NCI-H1930 (cell line): ENCODE results near the gene RBPJ.

Source experiments
- DNase-seq, 2 experiments: peaks; one replicate each; lab custom pipeline; 2025; lab: John Stamatoyannopoulos, UW

Gene RBPJ

DNA sequence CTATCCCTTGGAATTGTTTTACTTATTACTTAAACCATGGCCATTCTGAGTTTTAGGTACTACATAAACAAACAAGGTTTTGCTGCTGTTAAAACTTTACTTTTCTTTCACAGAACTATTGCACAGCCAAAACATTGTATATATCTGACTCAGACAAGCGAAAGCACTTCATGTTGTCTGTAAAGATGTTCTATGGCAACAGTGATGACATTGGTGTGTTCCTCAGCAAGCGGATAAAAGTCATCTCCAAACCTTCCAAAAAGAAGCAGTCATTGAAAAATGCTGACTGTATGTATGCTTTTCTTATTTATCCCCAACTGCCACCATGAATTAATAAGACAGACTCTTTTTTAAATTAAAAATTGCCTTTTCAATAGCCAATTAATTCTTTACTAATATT is 99.6 kb downstream of the RBPJ start:
- DNase-seq = no peak

DNA sequence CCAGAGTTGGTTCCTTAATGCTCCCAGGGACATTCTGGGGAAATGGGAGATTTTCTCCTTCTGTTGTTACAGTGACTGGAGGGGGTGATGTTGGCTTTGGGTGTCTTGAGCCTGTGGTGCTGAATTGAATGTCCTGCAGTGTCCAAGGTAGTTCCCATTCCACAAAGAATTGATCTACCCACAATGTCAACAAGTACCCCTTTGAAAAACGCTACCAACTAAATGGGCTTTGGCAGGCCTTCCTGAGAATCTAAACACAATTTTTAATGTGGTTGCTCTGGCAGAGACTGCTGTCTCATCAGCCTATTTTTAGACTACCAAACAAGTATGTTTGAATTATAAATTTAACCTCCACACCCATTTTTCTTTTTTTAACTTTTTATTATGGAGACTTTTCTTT is 100.1 kb downstream of the RBPJ start:
- no peak for DNase-seq

DNA sequence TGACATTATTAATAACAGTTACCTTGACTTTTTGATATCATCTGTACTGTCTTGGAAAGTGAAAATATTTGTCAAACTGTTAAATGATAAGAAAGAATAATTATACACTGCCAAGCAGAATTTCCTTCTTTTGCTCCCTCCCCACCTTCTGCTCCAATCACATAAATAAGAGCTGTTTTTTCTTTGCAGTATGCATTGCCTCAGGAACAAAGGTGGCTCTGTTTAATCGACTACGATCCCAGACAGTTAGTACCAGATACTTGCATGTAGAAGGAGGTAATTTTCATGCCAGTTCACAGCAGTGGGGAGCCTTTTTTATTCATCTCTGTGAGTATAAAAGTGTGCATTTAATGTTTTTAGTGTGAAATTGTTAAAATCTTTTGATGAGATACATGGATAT is 103.3 kb downstream of the RBPJ start:
- DNase-seq = no peak

DNA sequence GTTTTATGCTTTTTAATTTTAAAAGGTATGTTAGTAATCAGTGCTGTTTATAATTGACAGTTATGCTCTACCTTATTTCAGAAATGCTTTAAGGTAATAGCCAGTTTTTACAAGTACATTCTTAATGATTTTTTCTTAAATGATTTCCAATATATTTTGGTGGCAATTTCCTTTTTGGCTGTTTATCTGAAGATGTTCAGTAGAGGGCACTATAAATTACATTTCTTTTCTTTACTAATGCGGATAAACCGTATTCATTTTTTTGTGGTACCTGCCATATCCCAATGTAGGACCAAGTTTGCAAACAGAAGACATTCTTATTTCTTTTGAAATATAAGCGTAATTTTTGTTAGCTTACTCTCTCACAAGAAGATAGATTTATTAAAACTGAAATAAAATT is 104.0 kb downstream of the RBPJ start:
- DNase-seq = no peak

DNA sequence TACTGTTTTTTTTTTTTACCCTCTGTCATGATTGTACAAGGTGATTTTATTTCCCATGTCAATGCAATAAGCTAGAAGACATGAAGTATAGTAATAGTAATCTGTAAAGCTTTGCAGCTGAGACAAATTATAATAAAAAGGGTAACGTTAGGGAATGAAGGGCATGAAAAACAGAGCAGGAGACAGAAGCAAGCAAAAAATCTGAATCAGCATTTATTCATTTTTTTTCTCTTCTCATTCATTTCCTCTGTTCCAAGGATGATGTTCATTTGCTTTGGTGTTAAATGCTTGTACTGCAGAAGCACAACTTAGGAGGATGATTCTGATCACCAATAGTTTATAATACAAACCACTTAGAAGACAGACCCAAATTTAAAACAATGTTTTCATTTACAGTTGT is 105.1 kb downstream of the RBPJ start:
- no peak for DNase-seq

DNA sequence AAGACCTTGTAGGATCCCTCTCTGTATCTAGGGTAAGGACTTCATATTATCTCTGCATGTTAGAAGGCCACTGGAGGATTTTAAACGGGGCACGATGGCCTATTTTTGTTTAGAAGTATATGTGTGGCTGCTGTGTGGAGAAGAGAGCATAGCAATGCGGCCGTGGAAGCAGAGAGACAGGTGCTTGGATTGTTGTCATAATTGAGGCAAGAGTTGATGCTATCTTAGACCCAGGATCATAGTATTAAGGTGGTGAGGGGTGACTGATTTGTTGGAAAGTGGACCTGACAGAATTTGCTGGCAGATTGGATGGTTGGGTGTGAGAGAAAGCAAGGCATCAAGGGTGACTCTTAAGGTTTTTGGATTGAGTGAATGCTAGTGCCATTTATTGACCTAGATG is 106.1 kb downstream of the RBPJ start:
- DNase-seq = no peak

DNA sequence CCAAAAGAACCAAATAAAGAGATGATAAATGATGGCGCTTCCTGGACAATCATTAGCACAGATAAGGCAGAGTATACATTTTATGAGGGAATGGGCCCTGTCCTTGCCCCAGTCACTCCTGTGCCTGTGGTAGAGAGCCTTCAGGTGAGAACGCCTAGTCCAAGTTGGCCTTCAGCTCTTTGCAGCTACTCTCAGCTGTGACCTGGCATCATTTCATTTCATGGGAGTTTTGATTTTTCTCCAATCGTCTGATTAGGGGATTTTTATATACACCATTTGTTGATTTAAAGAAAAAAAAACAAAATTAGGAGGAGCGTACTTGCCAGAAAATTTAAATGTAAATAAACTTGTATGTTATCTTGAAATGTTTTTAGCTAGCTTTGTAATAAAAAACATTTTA is 109.1 kb downstream of the RBPJ start:
- no peak for DNase-seq

DNA sequence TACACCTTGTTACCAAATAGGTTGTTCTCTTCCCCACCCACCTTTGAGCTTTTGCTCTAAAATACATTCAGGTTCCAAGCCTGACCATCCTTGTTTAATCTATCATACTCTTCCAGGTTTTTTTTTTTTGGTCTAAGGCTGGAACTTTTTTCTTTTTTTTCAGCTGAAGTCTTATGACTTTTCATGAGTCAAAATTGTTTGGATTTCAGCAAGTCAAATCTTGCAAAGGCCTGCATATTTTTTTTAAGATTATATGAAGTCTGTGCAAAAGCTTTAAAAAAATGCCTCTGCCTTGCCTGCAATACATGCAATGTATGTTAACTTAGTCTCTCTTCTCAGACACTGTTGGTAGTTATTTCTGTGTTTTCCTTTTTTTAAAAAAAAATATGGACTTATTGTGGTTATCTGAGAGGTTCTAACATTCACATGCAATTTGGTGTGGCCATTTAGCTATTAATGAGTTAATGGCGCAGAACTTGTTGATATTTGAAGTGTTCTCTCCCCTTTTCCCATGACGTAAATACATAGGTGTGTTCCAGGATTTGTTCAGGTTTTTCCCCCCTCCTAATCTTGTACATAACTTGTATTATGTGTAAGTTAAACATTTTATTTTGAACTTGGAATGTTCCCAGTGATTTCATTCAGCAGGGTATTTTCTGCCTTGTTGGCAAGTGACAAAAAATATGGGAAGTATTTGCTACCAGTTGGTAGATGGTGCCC is 110.8 kb downstream of the RBPJ start:
- DNase-seq = no peak

DNA sequence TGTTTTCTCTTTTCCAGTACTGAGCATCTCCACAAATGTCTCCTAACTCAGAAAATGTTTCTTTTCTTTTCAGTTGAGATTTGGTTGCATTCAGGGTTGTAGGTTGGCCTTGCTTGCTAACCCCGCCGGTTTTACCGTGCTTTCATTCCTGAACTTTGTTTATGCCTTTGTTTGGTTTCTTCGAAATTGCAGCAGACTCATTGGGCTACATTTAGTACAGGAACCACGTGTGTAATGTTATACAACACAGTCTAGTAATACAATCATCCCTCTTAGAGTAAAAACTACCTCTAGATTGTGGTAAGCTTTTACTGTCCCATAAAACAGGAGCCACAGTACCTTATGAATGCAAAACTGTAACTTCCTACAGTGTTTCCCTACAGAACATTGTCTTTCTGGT is 111.6 kb downstream of the RBPJ start:
- DNase-seq = no peak

DNA sequence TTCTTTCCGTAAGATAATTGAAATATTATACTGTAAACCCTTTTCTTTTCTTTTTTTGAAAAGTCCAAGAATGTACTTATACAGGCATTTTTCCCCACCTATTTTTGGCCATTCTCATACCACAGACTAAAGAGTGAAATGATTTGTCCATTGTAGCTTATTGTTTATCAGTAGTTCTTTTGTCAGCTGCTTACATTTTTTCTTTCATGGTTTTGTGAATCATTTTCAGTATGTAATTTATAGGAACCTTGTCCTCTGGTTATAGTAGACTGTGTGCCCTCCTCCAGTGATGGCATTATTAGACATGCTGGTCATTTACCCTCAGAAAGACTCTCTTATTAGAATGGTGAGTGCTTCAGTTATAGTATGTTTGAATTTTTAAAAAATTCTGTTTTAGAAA is 112.7 kb downstream of the RBPJ start:
- no peak for DNase-seq

DNA sequence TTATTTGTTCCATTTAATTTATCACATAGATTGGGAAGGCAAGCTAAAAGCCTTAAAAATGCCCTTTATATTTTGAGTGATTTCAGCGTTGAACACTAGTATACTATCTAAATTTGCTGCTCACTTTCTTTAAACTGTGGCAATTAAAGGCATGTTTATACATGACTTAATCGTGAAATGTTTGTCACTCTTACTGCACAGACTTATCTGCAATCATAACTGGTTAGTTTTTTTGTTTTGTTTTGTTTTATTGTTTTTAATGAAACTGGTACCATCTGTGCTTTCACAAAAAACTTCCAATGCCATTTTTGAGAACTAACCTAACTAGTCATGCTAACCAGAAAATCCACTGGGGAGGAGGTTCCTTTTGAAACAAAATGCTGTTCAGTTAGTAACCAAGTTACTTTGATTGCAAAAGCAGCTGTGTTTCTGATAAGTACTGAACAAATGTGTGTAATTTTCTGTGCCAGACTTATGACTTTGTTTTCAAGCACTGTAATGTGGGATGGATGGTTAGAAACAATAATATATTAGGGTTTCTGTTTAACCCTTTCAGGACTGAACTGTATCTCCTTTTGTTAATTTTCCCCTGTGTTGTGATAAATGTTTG is 113.3 kb downstream of the RBPJ start:
- no peak for DNase-seq

DNA sequence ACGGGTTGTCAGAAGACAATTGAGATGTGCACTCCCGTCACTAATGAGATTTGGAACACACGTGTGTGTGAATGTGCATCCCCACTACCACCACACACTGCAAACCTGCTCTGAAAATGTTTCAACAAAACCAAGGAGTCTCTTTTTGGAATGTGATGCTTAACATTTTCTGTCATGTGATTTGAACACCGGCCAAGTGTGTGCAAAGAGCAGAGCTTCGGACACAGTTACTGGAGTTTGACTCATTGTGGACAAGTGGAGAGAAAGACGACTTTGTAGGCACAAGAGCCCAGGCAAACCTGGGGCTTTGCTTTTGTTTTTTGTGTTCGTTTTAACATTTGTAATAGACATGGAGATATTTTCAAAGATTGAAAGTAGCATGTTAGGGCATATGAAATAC is 120.3 kb downstream of the RBPJ start:
- no peak for DNase-seq

DNA sequence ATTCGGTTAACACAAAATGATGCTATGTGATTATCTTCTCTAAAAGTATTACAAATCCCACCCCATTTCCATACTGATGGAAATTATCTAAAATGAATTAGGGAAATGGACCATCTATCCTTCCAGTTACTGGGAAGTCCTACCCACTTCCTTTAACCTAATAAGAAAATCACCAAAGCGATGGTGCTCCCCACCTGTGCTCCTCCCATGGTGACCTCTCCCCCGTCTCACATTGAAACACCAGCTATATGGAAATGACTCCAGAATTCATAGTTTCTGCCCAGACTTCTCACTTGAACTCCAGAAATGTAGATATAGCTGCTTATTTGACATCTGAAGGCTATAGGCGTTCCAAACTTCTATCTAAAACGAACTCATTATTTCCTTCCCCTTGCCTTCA is 121.0 kb downstream of the RBPJ start:
- DNase-seq = no peak

DNA sequence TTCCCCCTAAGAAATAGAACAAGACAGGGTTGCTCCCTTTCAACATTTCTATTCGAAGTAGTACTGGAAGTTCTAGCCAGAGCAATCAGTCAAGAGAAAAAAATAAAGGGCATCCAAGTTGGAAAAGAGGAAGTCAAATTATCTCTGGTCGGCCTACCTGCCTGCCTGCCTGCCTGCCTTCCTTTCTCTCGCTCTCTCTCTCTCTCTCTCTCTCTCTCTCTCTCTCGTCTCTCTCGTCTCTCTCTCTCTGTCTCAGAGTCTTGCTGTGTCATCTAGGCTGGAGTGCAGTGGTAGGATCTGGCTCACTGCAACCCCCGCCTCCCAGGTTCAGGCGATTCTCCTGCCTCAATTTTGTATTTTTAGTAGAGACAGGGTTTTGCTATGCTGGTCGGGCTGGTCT is 126.6 kb downstream of the RBPJ start:
- no peak for DNase-seq

DNA sequence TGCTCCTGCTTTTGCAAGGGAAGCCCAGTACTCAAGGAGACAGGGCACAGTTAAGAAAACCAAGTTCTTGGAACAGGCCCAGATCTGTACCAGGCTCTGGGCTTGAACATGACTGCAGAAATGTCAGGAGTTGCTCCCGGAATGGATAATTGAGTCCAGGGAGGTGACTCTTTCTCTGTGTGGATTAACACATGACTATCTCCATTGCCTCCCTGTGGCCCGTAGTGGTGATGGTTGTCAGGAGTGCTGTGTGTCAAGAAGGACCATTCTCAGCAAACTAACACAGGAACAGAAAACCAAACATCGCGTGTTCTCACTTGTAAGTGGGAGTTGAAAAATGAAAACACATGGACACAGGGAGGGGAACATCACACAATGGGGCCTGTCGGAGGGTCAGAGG is 129.6 kb downstream of the RBPJ start:
- no peak for DNase-seq

DNA sequence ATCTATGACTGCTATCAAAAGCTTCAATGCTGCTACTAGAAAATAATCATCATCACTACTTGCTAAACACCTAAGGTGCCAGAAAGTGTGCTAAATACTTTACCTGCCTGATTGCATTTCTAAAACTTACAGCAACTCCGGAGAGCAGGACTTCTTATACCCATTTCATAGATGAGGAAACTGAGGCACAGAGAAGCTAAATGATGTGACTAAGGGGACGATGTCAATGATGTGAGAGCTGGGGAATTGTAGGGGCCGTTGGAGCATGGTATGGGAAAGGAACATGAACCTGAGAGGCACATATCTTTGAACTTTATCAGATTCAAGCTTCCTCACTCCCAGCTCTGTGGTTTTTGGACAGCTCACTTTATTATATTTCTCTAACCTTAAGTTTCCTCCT is 130.8 kb downstream of the RBPJ start:
- no peak for DNase-seq

DNA sequence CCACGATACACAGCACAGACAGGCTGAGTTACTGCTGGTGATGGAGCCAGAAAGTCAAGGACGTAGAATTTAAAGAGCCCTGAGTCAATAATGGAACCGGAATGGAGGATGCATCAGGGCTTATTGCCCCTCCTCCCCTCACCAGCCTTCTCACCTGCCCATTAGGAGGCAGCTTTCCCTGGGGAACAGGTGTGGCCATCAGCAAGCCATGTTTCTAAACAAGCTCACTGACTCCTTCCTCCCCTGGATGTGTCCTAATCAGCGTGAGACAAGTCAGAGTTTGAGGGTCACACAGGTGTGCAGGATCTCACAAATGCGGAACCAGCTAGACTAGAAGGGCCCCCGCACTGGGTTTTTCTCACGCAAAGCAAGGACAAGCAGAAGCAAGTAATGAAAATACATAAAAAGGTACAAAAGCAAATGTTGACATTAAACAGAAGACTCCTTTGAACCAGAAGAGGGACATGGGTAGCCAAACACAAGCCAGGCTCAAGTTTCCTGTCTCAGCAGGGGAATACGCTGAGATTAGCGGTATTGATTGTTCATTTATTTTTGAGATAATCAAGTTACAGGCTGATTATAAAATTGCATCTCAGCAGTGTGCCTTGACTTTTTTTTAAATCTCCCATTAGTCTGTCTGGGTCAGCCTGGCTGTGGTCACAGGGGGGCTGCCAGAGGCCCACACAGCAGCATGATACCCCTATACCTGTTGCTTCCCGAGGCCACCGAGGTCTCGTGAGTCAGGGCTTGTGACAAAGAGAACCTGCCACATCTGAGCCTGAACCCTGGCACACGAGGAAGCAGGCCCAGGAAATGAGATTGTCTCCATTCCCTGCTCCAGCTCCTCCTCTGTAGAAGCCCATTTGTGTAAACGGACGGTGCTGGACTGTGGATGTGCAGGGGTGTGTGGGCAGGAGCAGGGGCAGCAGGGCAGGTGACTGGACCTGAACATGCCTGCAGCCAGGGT is 132.0 kb downstream of the RBPJ start:
- DNase-seq = peak; percentile 47 to 56

DNA sequence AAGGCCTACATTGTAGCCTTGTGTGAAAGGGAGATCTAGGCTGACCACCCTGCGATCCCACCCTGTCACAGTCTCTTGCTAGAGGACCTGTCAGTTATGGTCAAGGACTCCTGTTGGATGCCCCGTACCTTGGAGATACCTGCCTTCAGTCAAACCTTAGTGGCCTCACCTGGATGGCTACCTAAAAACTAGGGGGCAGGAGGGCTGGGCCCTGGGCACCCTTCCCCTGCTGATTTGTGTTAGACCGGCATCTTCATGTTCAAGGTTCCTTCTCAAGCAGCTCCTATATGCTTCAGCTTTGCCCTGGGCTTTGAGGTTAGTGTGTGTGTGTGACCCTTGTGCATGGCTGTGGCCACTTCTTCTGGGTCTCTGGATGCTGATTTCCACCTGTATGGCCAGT is 134.1 kb downstream of the RBPJ start:
- no peak for DNase-seq

DNA sequence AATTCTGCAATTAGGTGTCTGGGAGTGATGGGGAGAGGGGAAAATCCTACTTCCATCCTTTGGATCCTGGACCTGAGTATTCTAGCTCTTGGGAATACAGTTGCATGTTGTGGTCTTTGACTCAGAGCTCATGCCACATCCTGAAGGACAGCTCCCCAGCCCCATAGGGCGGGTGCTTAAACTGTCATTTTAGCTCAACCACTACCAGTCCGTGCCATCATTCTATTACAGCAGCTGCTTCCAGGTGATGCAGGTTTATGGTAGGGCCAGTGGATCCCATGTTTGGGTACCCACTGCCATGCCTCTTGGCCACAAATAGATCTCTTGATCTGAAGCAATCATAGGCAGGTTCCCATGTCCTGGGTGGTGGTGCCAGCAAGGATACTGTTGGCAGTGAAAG is 134.8 kb downstream of the RBPJ start:
- DNase-seq = no peak

DNA sequence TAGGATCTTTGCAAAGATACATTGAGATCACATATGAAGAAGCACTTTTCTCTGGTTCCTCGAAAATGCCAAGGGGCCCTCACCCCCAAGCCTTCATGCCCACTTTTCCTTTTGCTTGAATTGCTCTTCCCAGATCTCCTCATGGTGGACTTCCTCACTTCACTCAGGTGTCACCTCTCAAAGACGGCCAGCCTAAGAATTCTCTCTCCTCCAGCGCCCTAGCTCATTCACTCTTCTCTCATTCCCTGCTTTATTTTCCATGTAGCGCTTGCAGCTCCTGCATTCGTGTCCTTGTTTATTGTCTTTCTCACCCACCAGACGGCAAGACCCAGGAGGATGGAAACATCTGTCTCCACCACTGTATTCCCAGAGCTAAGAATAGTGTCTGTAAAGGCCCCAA is 136.6 kb downstream of the RBPJ start:
- no peak for DNase-seq

DNA sequence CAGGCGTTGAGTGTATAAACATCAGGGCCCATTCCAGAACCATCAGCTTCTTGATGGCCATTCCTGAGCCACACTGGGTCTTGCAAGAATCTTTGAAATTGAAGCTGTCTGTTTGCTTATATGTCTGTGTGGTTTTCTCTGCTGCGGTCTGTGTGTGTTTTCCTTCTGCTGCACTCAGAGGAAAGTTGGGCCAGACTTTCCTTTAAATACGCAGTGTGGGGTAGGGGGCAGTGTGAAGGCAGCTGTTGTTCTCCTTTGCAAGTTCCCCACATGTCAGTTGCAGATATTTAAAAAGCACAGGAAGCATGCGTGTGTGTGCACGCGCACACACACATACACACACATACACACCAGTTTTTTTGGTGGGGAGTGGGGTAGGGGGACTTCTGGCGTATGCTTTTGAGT is 137.3 kb downstream of the RBPJ start:
- DNase-seq = no peak

DNA sequence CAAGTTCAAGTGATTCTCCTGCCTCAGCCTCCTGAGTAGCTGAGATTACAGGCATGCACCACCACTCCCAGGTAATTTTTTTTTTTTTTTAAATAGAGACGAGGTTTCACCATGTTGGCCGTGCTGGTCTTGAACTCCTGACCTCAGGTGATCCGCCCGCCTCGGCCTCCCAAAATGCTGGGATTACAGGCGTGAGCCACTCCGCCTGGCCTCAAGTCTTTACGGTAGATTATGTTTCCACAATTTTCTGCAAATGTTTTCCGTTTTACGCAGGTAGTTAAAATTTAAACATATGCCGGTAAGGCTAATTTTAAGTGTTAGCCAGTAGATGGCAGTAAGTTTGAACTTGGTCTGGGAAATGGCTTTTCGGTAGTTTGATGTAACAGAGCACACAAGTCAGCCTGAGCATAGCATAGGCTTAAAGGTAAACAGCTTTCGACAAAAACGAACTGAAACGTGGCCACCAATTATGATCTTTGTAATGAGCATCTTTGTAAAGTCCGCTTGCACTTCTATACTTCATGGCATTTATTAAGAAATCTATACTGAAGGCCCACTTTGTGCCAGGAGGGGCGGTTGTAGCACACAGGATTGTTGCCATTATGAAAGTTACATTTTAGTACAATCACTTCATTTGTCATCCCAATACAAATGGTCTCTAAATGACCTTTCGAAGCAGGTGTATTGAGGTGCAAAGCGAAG is 138.4 kb downstream of the RBPJ start:
- peak in 1 of 2 experiments; percentile 2 for DNase-seq
